HG03432 (cell line): ENCODE data around the gene VAPA.

Experiments used
- ATAC-seq: cut with Tn5 transposase; IDR thresholded peaks from one replicate; pipeline ENCODE4 v1.9.1; 2021; ENCODE audit warnings: mild to moderate bottlenecking, moderate library complexity; ENCODE audit not compliant: unreplicated experiment

Gene VAPA

GRCh38 chr18:9994701-9995235, 81.0 kb downstream of the VAPA start:
- no peak for ATAC-seq

GRCh38 chr18:9995631-9996030, 81.8 kb downstream of the VAPA start:
- no peak for ATAC-seq

- ATAC-seq = no peak
Observed at GRCh38 chr18:9996094-9996493, 82.3 kb downstream of the VAPA start.

DNA sequence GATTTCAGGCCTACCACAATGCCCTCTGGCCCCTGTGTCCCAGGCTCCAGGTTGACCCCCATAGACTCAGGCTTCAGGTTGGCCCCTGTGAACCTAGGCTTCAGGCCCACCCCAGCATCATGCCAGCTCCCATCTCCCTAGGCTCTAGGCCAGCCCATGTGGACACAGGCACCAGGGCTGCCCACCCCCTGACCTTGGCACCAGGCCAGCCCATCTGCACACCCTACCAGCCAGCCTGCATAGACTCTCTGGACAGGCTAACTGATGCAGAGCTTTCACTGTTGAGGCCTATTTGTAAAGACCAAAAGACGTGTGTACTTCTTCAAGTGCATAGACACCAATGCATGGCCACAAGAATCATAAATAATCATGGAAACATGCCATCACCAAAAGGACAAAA, 83.9 kb downstream of the VAPA start:
- no peak for ATAC-seq

GRCh38 chr18:9998330-9998729, 84.5 kb downstream of the VAPA start:
- ATAC-seq = no peak

DNA sequence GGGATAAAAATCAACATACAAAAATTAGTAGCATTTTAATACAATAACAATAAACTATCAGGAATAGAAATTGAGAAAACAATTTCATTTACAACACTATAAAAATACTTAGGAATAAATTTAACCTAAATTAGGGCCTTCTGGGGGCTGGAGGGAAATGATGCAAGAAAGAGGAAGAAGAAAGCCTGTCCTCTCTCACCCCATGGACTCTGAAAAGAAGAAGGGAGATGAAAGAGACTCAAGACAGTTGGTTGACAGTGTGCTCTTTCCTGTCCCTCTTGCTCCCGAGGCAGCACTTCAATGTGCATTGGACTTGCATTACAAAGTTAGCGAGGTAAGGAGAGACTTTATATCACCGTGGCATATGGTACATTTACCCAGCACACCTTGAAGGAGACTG, 88.5 kb downstream of the VAPA start:
- ATAC-seq = no peak

- no peak for ATAC-seq
Observed at GRCh38 chr18:10003281-10003680, 89.5 kb downstream of the VAPA start.

GRCh38 chr18:10003866-10004265, 90.0 kb downstream of the VAPA start:
- no peak for ATAC-seq

GRCh38 chr18:10006311-10006893, 92.6 kb downstream of the VAPA start:
- no peak for ATAC-seq

DNA sequence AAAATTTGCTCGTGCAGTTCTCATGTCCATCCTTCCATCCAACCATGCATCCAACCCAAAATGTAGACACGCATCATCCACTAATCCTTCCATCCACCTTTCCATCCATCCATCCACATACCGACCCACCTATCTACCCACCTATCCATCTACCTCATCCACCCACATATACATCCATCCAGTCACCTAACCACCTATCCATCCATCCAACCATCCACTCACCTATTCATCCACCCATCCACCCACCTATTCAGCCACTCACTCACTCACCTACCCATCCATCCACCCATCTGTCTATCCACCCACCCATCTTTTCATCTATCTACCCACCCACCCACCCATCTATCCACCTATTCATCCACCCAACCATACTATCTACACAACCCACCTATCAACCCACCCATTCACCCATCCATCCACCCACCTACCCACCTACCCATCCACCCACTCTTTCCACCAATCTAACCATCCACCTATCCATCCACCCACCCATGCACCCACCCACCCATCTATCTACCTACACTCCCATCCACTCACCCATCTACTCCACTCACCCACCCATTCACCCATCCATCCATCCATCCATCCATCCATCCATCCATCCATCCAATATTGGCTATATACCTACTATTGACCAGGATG, 94.3 kb downstream of the VAPA start:
- no peak for ATAC-seq
